ENCODE measurements around the gene NRG2. TPM values are rescaled to one million over a fixed set of nuclear protein-coding genes. Genes with fewer than 3 reads are reported as not detected.
A peak's percentile ranks its signal among the peaks of the same experiment; 100 is the strongest.

The NRG2 gene
- under 1 TPM; 0.16 to 0.30 (median 0.23) TPM for total RNA-seq

DNA sequence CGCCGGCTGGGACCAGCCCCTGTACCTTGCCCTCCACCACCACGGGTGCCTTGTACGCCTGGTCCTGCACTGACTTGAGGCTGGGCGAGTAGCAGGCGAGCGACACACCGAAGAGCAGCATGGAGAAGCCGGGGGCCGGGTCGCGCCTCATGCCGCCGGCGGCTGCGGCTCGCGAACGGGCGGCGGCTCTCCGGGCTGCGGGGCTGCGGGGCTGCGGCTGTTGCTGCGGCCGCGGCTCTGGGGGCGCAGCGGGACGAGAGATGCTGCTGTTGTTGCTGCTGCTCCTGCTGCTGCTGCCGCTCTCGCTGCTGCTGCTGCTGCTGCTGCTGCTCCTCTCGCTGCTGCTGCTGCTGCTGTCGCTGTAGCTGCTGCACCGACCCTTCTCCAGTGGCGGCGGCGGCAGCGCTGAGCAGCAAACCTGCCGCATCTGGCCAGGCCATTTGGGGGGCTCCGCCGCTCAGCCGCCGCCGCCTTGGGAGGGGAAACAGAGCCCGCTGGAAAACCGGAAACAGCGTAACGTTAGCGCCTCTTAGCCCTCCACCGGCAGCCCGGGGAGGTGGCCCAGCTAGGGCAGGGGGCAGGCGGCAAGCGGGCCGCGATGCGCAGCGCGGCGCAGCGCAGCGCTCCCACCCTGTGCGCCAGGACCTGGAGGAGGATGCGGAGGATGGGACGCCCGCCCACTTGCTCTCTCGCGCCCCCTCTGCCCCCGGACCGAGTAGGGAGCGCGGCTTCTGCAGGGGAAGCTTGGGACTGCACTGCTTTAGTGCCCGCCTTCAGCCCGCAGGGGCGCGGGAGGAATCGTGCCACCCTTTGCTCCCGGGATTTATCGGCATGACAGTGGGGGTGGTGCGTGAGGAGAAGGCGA lies at the start of gene NRG2:
TSS of gene NRG2 (minus strand) at position 657 of the 865 bp plus-strand sequence.
- peak; percentile 73 to 74 for ATAC-seq
- Mint-ChIP-seq H3K36me3 (ENCODE audit: insufficient read depth) (no peaks in the 10 kb centered on the region), H3K9me3 (no peaks in the 10 kb centered on the region), H3K4me1 (ENCODE audit: low read depth) (peaks cover 18% of the 10 kb centered on the region), H3K27me3 (ENCODE audit: low read depth) (peaks cover 62% of the 10 kb centered on the region), H3K4me3 (peak within 1 kb of the TSS; percentile 74)
- DNase-seq: peak; percentile 38

DNA sequence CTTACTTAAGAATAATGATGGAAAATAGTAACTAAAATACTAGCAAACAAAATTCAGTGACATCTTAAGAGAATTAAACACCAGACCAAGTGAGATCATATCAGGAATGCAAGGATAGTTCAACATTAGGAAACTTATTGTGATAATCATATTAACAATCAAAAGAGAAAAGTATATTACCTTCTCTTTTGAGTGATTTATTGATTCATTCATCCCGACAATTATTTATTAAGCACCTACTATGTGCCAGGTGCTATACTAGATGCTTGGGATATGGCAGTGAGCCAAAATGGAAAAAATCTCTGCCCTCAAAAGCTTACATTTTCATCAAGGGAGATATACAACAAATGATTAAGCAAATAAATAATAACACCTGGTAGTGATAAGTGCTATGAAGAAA lies 47.2 kb upstream of the NRG2 start:
- Mint-ChIP-seq H3K4me3 (no peak overlapping the region), H3K9me3 (peaks cover 21% of the 10 kb centered on the region), H3K27me3 (ENCODE audit: low read depth) (peaks cover 9% of the 10 kb centered on the region), H3K4me1 (ENCODE audit: low read depth) (no peaks in the 10 kb centered on the region), H3K36me3 (ENCODE audit: insufficient read depth) (peaks cover 5% of the 10 kb centered on the region)
- ATAC-seq (no peak), DNase-seq (no peak)

DNA sequence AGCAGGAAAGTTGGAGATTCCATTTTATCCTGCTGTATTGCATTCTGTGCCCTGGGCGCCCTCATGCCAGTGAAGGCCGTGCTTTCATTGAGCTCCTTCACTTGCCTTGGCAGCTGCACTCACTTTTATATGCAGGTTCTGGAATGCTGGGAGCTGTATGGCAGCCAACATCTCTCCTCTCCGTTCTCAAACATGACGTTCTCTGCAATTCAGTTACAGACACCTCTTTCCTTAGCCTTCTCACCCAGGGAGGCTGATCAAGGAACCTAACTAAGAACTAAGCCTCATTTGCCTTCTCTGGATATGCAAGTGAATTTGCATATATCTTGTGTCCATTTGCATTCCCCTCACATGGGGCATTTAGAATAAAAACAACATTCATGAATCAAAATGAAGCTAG lies 41.4 kb upstream of the NRG2 start:
- no peak for ATAC-seq
- no peak for DNase-seq
- Mint-ChIP-seq H3K36me3 (ENCODE audit: insufficient read depth) (no peaks in the 10 kb centered on the region), H3K9me3 (peaks cover 6% of the 10 kb centered on the region), H3K27me3 (ENCODE audit: low read depth) (peaks cover 23% of the 10 kb centered on the region), H3K4me1 (ENCODE audit: low read depth) (no peaks in the 10 kb centered on the region), H3K4me3 (no peak overlapping the region)

DNA sequence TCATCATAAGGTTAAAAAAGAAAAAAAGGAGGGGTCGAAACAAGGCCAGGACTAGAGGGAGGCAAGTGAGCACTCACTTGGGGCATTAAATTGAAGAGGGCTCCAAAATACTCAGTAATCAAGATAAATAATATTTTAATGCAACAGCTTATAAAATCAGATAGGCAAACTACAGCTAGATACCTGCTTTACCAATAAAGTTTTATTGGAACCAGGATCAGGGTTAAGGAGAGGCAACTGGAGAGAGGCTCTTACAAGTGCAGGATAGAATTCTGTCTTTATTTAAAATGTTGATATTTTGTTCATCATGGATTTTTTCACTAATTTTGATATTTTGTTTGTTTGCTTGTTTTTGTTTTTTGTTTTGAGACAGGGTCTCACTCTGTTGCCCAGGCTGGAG lies 40.6 kb upstream of the NRG2 start:
- no peak for DNase-seq
- H3K36me3 Mint-ChIP-seq (ENCODE audit: insufficient read depth): no peaks in the 10 kb centered on the region
- no peak for ATAC-seq
- H3K27me3 Mint-ChIP-seq (ENCODE audit: low read depth): peaks cover 20% of the 10 kb centered on the region
- no peaks in the 10 kb centered on the region for H3K4me1 Mint-ChIP-seq (ENCODE audit: low read depth)
- no peak overlapping the region for H3K4me3 Mint-ChIP-seq
- H3K9me3 Mint-ChIP-seq: no peaks in the 10 kb centered on the region

DNA sequence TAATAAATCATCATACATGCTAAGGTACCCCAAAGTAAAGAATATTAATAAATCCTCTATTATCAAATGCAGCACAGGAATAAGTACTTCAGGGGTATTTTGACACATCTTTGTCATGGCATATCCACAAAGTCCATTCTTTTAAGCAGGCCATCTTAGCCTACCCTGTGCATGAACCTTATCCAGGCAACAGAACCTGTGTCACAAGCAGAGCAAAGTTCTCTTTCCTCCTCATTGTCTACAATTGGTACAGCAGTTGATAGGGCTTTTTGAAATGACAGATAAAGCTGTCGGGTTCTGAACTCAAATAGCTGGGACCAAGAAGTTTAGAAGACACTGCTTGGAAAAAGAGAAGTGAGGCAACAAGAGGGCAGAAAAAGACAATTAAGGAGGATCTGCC lies 40.0 kb upstream of the NRG2 start:
- Mint-ChIP-seq H3K9me3 (no peaks in the 10 kb centered on the region), H3K4me3 (no peak overlapping the region), H3K4me1 (ENCODE audit: low read depth) (no peaks in the 10 kb centered on the region), H3K36me3 (ENCODE audit: insufficient read depth) (no peaks in the 10 kb centered on the region), H3K27me3 (ENCODE audit: low read depth) (peaks cover 21% of the 10 kb centered on the region)
- ATAC-seq (no peak), DNase-seq (no peak)

DNA sequence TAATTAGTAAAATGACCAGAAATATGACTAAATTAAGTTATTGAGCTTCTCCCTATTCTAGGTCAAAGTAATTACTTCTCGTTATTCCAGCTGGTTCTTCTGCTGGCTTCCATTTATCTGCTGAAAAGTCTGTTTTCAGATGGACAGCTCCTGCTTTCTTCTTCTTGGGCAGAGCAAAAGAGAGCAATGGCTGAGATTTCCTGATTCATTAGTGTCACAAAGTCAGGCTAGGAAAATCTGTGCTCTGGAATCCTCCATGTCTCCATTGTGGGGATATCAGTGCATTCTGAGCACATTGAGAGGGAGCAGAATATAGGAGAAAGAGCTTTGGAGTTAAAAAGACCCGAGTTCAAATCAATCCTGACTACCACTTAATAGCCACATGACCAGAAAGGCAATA lies 33.7 kb upstream of the NRG2 start:
- Mint-ChIP-seq H3K4me3 (no peak overlapping the region), H3K36me3 (ENCODE audit: insufficient read depth) (no peaks in the 10 kb centered on the region), H3K27me3 (ENCODE audit: low read depth) (peaks cover 22% of the 10 kb centered on the region), H3K9me3 (no peaks in the 10 kb centered on the region), H3K4me1 (ENCODE audit: low read depth) (no peaks in the 10 kb centered on the region)
- DNase-seq (no peak), ATAC-seq (no peak)

DNA sequence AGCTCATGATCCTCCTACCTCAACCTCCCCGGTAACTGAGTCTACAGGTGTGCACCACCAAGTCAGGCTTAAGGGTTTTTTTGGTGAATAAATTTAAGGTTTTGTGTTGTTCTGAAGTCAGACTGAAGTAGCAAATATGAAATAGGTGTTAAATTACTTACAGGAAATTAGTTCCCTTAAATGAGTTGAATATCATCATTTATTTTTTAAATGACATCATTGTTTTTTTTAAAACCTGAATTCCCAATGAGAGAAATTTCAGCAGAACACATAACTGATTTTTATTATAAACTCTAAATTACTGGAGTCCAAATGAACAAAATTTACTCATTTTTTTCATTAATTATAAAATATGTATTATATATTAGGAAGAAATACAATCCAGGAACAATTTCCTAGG lies 33.0 kb upstream of the NRG2 start:
- ATAC-seq (no peak), DNase-seq (no peak)
- H3K9me3 Mint-ChIP-seq: no peaks in the 10 kb centered on the region
- no peak overlapping the region for H3K4me3 Mint-ChIP-seq
- peaks cover 22% of the 10 kb centered on the region for H3K27me3 Mint-ChIP-seq (ENCODE audit: low read depth)
- H3K4me1 Mint-ChIP-seq (ENCODE audit: low read depth): no peaks in the 10 kb centered on the region
- H3K36me3 Mint-ChIP-seq (ENCODE audit: insufficient read depth): no peaks in the 10 kb centered on the region

DNA sequence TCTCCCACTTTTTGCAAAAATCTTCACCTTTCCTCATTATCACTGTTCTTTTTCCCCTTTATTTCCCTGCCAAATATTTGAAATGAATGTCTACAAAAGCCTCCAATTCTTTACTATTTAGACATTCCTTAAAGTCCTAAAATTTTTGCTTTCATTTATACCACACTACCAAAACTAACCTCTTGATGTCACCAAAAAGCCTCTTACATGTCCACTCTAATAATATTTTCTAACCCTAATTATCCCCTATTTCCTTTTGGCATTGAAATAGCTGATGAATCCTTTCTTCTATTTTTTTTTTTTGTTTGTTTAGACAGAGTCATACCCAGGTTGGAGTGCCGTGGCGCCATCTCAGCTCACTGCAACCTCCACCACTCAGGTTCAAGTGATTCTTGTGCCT lies 32.3 kb upstream of the NRG2 start:
- no peak for ATAC-seq

DNA sequence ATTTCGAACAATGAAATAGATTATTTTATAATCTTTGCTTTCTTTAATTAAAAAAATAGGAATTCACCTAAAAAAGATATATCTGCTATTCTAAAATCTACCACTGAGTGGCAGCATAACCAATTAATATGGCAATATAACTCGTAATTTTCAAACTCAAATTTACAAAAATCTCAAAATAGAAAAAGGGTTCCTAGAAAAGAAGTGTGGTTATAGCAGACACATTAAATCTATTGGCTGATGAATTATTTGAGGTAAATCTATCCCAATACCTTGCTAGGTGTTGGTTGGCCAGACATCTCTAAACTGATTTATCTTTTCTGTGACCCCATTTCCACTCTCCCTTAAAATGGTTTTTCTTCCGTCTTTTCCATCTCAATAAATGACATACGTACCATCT lies 30.2 kb upstream of the NRG2 start:
- no peaks in the 10 kb centered on the region for H3K4me1 Mint-ChIP-seq (ENCODE audit: low read depth)
- H3K36me3 Mint-ChIP-seq (ENCODE audit: insufficient read depth): no peaks in the 10 kb centered on the region
- no peak for ATAC-seq
- H3K9me3 Mint-ChIP-seq: no peaks in the 10 kb centered on the region
- H3K4me3 Mint-ChIP-seq: no peak overlapping the region
- peaks cover 20% of the 10 kb centered on the region for H3K27me3 Mint-ChIP-seq (ENCODE audit: low read depth)
- no peak for DNase-seq

More for the DNA sequence above, 32.3 kb upstream of the NRG2 start:
- H3K4me3 Mint-ChIP-seq: no peak overlapping the region
- DNase-seq: no peak
- no peaks in the 10 kb centered on the region for H3K4me1 Mint-ChIP-seq (ENCODE audit: low read depth)
- no peaks in the 10 kb centered on the region for H3K9me3 Mint-ChIP-seq
- H3K36me3 Mint-ChIP-seq (ENCODE audit: insufficient read depth): no peaks in the 10 kb centered on the region
- H3K27me3 Mint-ChIP-seq (ENCODE audit: low read depth): peaks cover 20% of the 10 kb centered on the region

DNA sequence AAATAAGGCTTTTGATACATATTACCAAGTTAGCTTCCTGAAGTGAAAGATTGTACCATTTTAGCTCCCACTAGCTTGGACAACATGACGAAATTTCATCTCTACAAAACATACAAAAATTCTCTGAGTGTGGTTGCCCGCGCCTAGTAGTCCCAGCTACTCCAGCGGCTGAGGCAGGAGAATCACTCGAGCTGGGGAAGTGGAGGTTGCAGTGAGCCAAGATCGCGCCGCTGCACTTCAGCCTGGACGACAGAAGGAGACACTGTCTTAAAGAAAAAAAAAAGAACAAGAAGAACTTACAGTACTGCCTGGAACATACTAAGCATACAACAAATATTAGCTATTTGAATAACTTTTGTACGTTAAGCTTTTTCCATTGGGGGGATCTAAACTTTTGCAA lies 29.7 kb upstream of the NRG2 start:
- no peaks in the 10 kb centered on the region for H3K4me1 Mint-ChIP-seq (ENCODE audit: low read depth)
- no peak for ATAC-seq

DNA sequence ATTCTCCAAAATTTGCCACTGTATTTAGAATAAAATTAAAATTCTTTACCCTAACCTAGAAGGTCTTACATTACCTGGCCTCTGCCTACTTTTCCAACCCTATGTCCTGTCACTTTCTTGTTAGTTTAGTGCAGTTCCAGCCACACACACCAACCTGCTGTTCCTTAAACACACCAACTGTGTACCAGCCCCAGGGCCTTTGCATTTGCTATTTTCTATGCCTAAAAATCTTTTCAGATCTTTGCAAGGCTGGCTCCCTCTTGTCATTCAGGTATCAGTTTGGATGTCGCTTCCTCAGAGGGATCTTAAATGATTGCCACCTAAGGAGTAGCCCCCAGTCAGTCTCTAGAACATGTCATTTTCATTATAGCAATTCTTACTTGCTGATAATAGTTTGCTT lies 17.7 kb upstream of the NRG2 start:
- DNase-seq (no peak), ATAC-seq (no peak)
- Mint-ChIP-seq H3K9me3 (no peaks in the 10 kb centered on the region), H3K36me3 (ENCODE audit: insufficient read depth) (no peaks in the 10 kb centered on the region), H3K4me3 (no peak overlapping the region), H3K4me1 (ENCODE audit: low read depth) (no peaks in the 10 kb centered on the region), H3K27me3 (ENCODE audit: low read depth) (peaks cover 21% of the 10 kb centered on the region)

More for the DNA sequence above, 29.7 kb upstream of the NRG2 start:
- Mint-ChIP-seq H3K27me3 (ENCODE audit: low read depth) (peaks cover 17% of the 10 kb centered on the region), H3K4me3 (no peak overlapping the region), H3K36me3 (ENCODE audit: insufficient read depth) (no peaks in the 10 kb centered on the region), H3K9me3 (no peaks in the 10 kb centered on the region)
- no peak for DNase-seq

DNA sequence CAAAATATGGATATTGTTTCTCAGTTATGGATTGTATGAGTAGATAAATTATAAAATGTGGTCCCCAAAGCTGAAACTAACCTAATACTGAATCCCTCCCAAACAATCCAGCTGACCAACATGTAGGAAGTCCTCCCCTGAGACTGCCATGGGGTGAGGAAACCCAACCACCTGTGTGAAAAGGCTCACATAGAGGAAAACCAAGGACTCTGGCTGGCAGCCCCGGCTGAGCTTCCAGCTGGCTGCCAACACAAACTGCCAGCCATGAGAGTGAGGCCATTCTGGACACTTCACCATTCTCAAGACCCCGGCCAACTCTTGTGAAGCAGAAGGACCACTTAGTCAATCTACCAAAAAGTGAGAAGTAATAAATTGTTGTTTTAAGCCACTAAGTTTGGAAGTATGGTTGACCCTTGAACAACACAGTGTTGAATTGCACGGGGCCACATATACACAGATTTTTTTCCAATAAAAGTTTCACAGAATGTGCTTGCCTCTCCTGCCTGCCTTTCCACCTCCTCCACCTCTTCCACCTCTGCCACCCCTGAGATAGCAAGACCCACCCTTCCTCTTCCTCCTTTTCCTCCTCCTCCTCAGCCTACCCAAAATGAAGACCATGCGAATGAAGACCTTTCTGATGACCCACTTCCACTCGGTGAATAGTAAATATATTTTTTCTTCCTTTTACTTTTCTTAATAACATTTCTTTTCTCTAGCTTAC lies 15.3 kb upstream of the NRG2 start:
- H3K36me3 Mint-ChIP-seq (ENCODE audit: insufficient read depth): no peaks in the 10 kb centered on the region
- no peak for ATAC-seq

DNA sequence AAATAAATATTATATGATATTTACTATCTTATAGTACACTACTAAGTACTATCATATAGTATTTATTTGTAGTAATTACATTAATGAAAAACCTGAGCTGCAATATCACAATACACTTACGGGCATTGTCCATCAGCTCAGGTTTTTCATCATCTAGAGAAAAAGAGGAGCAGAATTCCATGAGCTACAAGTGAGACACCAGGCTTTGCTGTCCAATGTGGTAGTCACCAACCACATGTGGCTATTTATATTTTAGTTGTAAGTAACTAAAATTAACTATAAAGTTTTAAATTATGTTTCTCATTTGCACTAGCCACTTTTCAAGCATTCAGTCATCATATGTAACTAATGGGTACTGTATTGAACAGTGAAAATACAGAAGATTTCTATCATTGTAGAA lies 13.8 kb upstream of the NRG2 start:
- H3K27me3 Mint-ChIP-seq (ENCODE audit: low read depth): peaks cover 8% of the 10 kb centered on the region
- H3K4me3 Mint-ChIP-seq: no peak overlapping the region
- no peaks in the 10 kb centered on the region for H3K36me3 Mint-ChIP-seq (ENCODE audit: insufficient read depth)
- no peaks in the 10 kb centered on the region for H3K9me3 Mint-ChIP-seq
- DNase-seq (no peak), ATAC-seq (no peak)
- H3K4me1 Mint-ChIP-seq (ENCODE audit: low read depth): no peaks in the 10 kb centered on the region

More for the DNA sequence above, 15.3 kb upstream of the NRG2 start:
- H3K27me3 Mint-ChIP-seq (ENCODE audit: low read depth): peaks cover 18% of the 10 kb centered on the region
- no peaks in the 10 kb centered on the region for H3K9me3 Mint-ChIP-seq
- no peaks in the 10 kb centered on the region for H3K4me1 Mint-ChIP-seq (ENCODE audit: low read depth)
- no peak overlapping the region for H3K4me3 Mint-ChIP-seq
- DNase-seq: no peak

DNA sequence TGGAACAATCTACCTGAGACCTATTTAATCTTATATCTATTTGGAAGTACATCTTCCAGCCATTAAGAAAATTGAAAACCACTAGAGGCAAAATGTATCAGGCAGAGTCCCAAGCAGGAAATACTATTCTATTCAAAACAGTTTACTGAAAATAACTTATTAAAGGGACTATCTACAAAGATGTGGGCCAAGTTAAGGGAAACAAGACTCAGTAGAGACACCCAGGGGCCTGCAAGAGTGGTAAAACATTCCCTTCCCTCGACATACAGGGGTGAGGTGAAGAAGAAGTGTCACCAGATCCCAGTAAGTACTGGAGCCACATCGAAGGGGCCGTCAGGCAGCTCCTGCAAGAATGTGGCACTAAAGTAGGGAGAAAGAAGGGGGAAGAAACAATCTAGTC lies 12.1 kb upstream of the NRG2 start:
- Mint-ChIP-seq H3K27me3 (ENCODE audit: low read depth) (peaks cover 11% of the 10 kb centered on the region), H3K9me3 (no peaks in the 10 kb centered on the region), H3K4me3 (no peak overlapping the region), H3K36me3 (ENCODE audit: insufficient read depth) (no peaks in the 10 kb centered on the region), H3K4me1 (ENCODE audit: low read depth) (no peaks in the 10 kb centered on the region)
- DNase-seq (no peak), ATAC-seq (no peak)

All from activated T-cell treated with anti-CD3 and anti-CD28 coated beads, Interleukin-2, amount 50 U/mL, for 4 hours (primary cell).